Activated CD8-positive, alpha-beta T cell treated with anti-CD3 and anti-CD28 coated beads for 36 hours (primary cell): ENCODE results near the gene MTFP1. TPM values are rescaled to one million over a fixed set of nuclear protein-coding genes. Genes with fewer than 3 reads are reported as not detected.

ENCODE experiments used
- ATAC-seq: fragments of 200-7000 bp; cut with Tn5 transposase; one replicate; pipeline ENCODE4 v1.10.0; 2021; ENCODE audit warnings: mild to moderate bottlenecking, moderate library complexity
- CTCF ChIA-PET: fragments of 350-600 bp; sonication (Branson Sonifier 250); formaldehyde crosslinking; loops from one replicate; lab custom pipeline; 2021; ENCODE audit warnings: antibody characterized with exemption; lab: Charles Lee
- POLR2A ChIA-PET: fragments of 350-600 bp; sonication (Branson Sonifier 250); formaldehyde crosslinking; loops from one replicate; lab custom pipeline; 2021; ENCODE audit warnings: antibody characterized with exemption; lab: Charles Lee
- DNase-seq: peaks from one replicate; pipeline ENCODE4 v3.0.0-alpha.2; 2020
- H3K27ac Mint-ChIP-seq: one replicate; pipeline ENCODE4 v1.8.0; 2021; ENCODE audit warnings: mild to moderate bottlenecking, mixed read lengths
- H3K27me3 Mint-ChIP-seq: one replicate; pipeline ENCODE4 v1.8.0; 2021; ENCODE audit warnings: mixed read lengths
- H3K36me3 Mint-ChIP-seq: one replicate; pipeline ENCODE4 v1.8.0; 2021; ENCODE audit warnings: low read depth, mixed read lengths
- H3K4me1 Mint-ChIP-seq: one replicate; pipeline ENCODE4 v1.8.0; 2021; ENCODE audit warnings: low read depth, mixed read lengths
- H3K4me3 Mint-ChIP-seq: one replicate; pipeline ENCODE4 v1.8.0; 2021; ENCODE audit warnings: mild to moderate bottlenecking, moderate library complexity, mixed read lengths
- H3K9me3 Mint-ChIP-seq: one replicate; pipeline ENCODE4 v1.8.0; 2021; ENCODE audit warnings: mixed read lengths
- intact Hi-C: fragments of 100-400 bp; cut with micrococcal nuclease; formaldehyde crosslinking; loops from one replicate; pipeline ENCODE4 v1.10.0; 2022
- total RNA-seq, 2 experiments: library from RNA; stranded (reverse); gene quantifications; one replicate each; pipeline ENCODE4 v1.2.3, GENCODE V29; 2021
- TF ChIP-seq, protein P1 (sequence below): fragments of 200-600 bp; IDR thresholded peaks from one replicate; pipeline ENCODE4 v1.8.0; 2022; ENCODE audit warnings: antibody characterized with exemption, mild to moderate bottlenecking

MTFP1 gene
- total RNA-seq, 2 experiments from 2014 or later, result 89.8 to 93.8 TPM

DNA sequence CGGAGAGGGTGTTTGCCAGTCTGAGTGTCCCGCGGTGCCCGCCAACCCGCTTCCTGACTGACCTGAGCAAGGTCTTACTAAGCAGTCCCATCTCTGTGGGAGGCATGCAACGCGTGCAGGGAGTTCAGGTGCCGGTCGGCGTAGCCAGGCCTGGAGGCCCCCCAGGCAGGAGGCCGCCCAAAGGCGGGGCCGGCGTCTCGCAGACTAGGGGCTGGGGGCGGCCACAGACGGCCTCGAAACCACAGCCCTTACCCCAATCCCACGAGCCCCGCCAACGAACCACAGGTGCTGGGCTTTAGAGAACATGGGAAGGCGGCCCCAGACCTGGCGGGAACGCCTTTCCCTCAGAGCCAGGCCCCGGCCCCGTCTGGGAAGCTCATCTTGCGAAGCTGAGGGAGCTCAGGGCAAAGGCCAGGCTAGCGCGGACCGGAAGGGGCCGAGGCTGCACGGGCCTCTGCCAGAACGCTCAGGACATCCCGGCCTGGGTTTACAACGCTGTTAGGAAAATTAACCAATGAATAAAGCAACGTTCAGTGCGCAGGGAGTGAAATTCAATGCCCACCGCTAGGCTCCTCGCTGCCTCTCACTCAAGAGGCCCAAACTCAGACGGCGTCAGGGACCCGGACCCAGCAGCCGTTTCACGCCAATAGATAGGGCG, 2.1 kb upstream of the MTFP1 start:
- Mint-ChIP-seq H3K9me3 (no peaks in the 10 kb centered on the region), H3K27me3 (no peaks in the 10 kb centered on the region), H3K36me3 (peaks cover 67% of the 10 kb centered on the region), H3K4me3 (peak overlapping the region; percentile 93), H3K27ac (peak overlapping the region; percentile 96), H3K4me1 (peaks cover 42% of the 10 kb centered on the region)
- DNase-seq (peak; percentile 80), ATAC-seq (peak; percentile 6)
- intact Hi-C loops, result no loop called here
- TF ChIP-seq, protein P1, sequence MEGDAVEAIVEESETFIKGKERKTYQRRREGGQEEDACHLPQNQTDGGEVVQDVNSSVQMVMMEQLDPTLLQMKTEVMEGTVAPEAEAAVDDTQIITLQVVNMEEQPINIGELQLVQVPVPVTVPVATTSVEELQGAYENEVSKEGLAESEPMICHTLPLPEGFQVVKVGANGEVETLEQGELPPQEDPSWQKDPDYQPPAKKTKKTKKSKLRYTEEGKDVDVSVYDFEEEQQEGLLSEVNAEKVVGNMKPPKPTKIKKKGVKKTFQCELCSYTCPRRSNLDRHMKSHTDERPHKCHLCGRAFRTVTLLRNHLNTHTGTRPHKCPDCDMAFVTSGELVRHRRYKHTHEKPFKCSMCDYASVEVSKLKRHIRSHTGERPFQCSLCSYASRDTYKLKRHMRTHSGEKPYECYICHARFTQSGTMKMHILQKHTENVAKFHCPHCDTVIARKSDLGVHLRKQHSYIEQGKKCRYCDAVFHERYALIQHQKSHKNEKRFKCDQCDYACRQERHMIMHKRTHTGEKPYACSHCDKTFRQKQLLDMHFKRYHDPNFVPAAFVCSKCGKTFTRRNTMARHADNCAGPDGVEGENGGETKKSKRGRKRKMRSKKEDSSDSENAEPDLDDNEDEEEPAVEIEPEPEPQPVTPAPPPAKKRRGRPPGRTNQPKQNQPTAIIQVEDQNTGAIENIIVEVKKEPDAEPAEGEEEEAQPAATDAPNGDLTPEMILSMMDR, result no peak
- CTCF ChIA-PET, result interaction anchor here (1.1 to 9.0 kb wide), 11 partner anchors 10 to 890 kb away, joined by 3 to 138 read pairs (median 9); partner anchors contain the start of genes CASTOR1, RNF215, SEC14L2 and SLC35E4
- POLR2A ChIA-PET, result interaction anchor here (0.6 to 6.5 kb wide), 13 partner anchors 10 to 867 kb away, joined by 3 to 78 read pairs (median 5); partner anchors contain the start of genes CASTOR1 and SEC14L2

DNA sequence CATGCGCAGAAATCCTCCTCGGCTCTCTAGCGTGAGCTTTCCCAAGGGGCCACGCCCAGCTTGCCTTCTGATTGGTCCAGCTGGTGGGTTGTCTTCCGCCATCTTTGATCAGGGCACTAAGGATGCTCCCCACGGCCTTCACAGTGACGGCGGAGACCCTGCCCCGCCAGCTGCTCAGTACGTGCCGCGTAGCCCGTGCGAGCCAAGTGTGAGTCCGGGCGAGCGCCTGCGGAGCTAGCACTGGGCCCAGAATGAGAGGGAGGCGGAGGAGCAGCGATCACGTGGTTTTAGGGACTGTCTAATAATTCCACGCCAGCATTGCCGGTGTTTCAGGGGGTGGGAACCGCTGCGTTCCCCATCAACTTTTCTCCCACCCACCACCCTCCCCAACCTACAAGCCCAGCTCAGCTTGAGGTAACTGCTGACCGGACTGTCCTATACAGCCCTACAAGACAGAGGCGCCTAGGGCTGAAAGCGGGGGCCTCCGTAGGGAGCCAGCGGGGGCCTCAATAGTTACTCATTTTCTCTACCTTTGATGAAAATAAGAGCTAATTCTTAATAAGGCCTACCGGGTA, 1.5 kb upstream of the MTFP1 start:
- TF ChIP-seq, protein P1, result no peak
- H3K9me3 Mint-ChIP-seq, result no peaks in the 10 kb centered on the region
- ATAC-seq (peak; percentile 79), DNase-seq (peak; percentile 99)
- peak overlapping the region; percentile 96 for H3K27ac Mint-ChIP-seq
- H3K4me1 Mint-ChIP-seq, result peaks cover 42% of the 10 kb centered on the region
- POLR2A ChIA-PET, result interaction anchor here (0.6 to 6.5 kb wide), 13 partner anchors 10 to 868 kb away, joined by 3 to 78 read pairs (median 5); partner anchors contain the start of genes CASTOR1, SEC14L2 and TBC1D10A
- intact Hi-C loops, result loop anchor here (2.0 kb wide), 1 partner anchor 33 kb away; no protein-coding TSS in a partner anchor
- peaks cover 66% of the 10 kb centered on the region for H3K36me3 Mint-ChIP-seq
- no peaks in the 10 kb centered on the region for H3K27me3 Mint-ChIP-seq
- CTCF ChIA-PET, result interaction anchor here (0.8 to 9.0 kb wide), 12 partner anchors 10 to 889 kb away, joined by 3 to 138 read pairs (median 6); partner anchors contain the start of genes CASTOR1, RNF215, SEC14L2 and SLC35E4
- H3K4me3 Mint-ChIP-seq, result peak overlapping the region; percentile 93

DNA sequence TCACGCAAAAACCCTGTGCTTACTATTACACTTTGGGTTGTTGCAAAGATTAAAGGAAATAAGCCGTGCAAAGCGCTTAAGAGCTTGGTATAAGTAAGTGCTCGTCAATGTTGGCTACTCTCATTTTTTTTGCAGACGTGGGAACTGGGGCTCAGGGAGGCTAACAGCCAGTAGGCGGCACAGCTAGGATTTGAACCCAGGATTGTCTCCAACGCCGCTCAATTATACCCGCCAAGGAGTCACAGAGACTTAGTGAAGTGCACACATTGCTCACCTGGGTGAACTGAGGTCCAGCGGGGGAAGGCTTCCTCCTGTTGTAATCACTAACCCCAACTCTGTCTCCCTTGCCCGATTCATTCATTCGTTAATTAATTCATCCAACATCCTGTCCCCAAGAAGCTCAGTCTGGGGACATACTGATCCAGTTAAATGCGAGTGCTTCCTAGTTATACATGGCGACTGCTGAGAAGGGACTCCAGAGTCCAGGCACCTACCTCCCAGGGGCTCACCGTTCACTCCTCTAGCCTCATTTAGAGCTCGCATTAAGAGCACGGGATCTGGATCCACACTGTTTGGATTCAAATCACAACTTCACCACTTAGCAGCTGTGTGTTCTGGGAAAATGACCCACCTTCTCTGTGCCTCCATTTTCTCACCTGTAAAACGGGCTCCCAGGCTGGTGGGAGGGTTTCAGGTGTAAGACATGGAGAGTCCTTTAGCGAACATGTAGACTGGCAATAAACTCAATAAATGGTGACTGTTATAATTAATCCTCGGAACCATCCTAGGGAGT, 838 bp upstream of the MTFP1 start:
- POLR2A ChIA-PET, result interaction anchor here (0.6 to 6.5 kb wide), 12 partner anchors 11 to 136 kb away, joined by 3 to 78 read pairs (median 6); partner anchors contain the start of genes CASTOR1, SEC14L2, SF3A1 and TBC1D10A
- ATAC-seq (peak; percentile 0), DNase-seq (peak; percentile 55)
- Mint-ChIP-seq H3K4me1 (peaks cover 42% of the 10 kb centered on the region), H3K27me3 (no peaks in the 10 kb centered on the region), H3K4me3 (peak overlapping the region; percentile 93), H3K9me3 (no peaks in the 10 kb centered on the region), H3K27ac (peak overlapping the region; percentile 96), H3K36me3 (peaks cover 65% of the 10 kb centered on the region)
- intact Hi-C loops, result loop anchor here (2.0 kb wide), 1 partner anchor 34 kb away; no protein-coding TSS in a partner anchor
- TF ChIP-seq, protein P1, result no peak
- CTCF ChIA-PET, result interaction anchor here (0.8 to 9.0 kb wide), 13 partner anchors 11 to 889 kb away, joined by 3 to 138 read pairs (median 3); partner anchors contain the start of genes CASTOR1 and RNF215

DNA sequence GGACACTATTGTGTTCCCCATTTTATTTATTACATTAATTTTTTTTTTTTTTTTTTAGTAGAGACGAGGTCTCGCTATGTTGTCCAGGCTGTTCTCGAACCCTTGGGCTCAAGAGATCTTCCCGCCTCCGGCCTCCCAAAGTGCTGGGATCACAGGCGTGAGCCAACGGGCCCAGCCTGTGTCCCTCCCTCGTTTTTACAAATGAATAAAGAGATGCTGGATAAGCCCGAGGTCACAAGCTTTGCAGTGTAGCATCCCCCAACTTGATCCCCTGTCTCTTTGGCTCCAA, 297 bp upstream of the MTFP1 start:
- ChIA-PET POLR2A (interaction anchor here (0.8 to 6.5 kb wide), 11 partner anchors 10 to 137 kb away, joined by 3 to 78 read pairs (median 6); partner anchors contain the start of genes CASTOR1, CCDC157, SEC14L2 and SF3A1), CTCF (interaction anchor here (0.8 to 9.0 kb wide), 9 partner anchors 10 to 137 kb away, joined by 3 to 138 read pairs (median 8); partner anchors contain the start of genes CASTOR1 and RNF215)
- DNase-seq (no peak), ATAC-seq (no peak)
- TF ChIP-seq, protein P1, result no peak
- Mint-ChIP-seq H3K4me3 (peak overlapping the region; percentile 93), H3K36me3 (peaks cover 60% of the 10 kb centered on the region), H3K27ac (peak overlapping the region; percentile 96), H3K9me3 (no peaks in the 10 kb centered on the region), H3K27me3 (no peaks in the 10 kb centered on the region), H3K4me1 (peaks cover 39% of the 10 kb centered on the region)
- intact Hi-C loops, result loop anchor here (2.0 kb wide), 1 partner anchor 34 kb away; no protein-coding TSS in a partner anchor
